Panc1 (cell line): ENCODE data around the gene TEX261.

Experiments
- CTCF ChIP-seq: fragments of 450-650 bp; IDR thresholded peaks from 2 replicates; pipeline ENCODE4 v1.5.1; 2017; ENCODE audit warnings: mild to moderate bottlenecking
- POLR2AphosphoS5 ChIP-seq: IDR thresholded peaks from 2 replicates; pipeline ENCODE4 v1.6.1; 2012; ENCODE audit warnings: mild to moderate bottlenecking, low read depth, low read length, moderate library complexity
- SIN3A ChIP-seq: IDR thresholded peaks from 2 replicates; pipeline ENCODE4 v1.6.1; 2012; ENCODE audit warnings: low read depth, mild to moderate bottlenecking, low read length, moderate library complexity, borderline replicate concordance; ENCODE audit not compliant: insufficient read depth

DNA sequence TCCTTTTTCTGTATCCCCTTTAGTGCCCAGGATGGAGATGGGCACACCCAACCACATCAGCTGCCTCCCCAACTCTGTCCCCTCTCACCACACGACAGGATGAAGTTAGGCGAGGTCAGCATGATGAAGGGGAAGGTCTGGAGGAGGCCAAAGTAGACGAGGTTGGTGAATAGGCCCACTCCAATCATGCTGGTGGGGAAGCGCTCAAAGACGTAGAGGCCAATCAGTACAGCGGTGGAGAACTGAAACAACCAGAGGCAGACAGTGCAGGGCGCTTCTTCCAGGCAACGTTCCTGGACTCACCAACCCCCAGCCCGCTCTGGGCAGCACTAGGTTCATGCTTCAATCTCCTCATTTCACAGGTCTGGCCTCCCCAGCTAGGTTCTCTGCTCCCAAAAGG is 2.9 kb downstream of the TEX261 start:
- TF ChIP-seq CTCF (no peak), SIN3A (no peak), POLR2AphosphoS5 (no peak)
